ENCODE measurements around the gene PCF11.
A peak's percentile ranks its signal among the peaks of the same experiment; 100 is the strongest.

Gene PCF11, protein sequence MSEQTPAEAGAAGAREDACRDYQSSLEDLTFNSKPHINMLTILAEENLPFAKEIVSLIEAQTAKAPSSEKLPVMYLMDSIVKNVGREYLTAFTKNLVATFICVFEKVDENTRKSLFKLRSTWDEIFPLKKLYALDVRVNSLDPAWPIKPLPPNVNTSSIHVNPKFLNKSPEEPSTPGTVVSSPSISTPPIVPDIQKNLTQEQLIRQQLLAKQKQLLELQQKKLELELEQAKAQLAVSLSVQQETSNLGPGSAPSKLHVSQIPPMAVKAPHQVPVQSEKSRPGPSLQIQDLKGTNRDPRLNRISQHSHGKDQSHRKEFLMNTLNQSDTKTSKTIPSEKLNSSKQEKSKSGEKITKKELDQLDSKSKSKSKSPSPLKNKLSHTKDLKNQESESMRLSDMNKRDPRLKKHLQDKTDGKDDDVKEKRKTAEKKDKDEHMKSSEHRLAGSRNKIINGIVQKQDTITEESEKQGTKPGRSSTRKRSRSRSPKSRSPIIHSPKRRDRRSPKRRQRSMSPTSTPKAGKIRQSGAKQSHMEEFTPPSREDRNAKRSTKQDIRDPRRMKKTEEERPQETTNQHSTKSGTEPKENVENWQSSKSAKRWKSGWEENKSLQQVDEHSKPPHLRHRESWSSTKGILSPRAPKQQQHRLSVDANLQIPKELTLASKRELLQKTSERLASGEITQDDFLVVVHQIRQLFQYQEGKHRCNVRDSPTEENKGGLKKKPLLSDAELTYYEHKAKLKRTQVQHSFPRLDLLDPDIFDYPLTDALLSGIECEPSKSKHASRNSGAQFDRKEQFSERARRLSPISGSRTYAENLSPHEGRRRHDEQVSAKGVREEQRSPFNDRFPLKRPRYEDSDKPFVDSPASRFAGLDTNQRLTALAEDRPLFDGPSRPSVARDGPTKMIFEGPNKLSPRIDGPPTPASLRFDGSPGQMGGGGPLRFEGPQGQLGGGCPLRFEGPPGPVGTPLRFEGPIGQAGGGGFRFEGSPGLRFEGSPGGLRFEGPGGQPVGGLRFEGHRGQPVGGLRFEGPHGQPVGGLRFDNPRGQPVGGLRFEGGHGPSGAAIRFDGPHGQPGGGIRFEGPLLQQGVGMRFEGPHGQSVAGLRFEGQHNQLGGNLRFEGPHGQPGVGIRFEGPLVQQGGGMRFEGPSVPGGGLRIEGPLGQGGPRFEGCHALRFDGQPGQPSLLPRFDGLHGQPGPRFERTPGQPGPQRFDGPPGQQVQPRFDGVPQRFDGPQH (N-terminal part only)

DNA sequence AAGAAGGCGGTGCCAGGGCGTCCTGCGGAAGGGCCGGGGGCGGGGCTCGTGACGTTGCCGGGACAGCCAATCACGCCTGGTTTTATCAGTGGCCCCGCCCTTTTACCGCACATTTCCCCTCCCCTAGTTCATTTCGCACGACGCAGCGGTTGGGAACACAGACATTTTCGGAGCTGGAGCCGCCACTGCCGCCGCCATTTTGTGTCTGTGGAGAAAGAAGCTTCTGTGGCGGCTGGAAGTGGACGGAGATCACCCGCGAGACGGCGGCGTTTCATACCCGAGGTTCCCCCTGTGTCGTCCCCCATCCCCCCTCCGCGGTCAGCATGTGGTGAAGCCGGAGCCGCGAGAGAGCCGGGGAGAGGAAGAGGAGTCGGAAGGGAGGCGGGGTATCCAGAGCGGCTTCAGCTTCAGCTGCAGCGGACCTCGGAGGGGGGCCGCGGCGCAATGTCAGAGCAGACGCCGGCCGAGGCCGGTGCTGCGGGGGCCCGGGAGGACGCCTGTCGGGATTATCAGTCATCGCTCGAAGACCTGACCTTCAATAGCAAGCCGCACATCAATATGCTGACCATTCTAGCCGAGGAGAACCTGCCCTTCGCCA, at the start of gene PCF11:
Gene PCF11 (plus strand): TSS at position 136 of the 598 bp plus-strand sequence. CDS start 309 bp downstream, at position 445.
- Histone ChIP-seq H3K9me3 (no peaks in the 10 kb centered on the region), H3K4me3 (peak within 1 kb of the TSS; percentile 98), H3K36me3 (peaks cover 21% of the 10 kb centered on the region; the same call in 1 of the 2 replicates), H3K27ac (peak within 1 kb of the TSS; percentile 99), H3K9ac (peak within 1 kb of the TSS; percentile 100), H3K4me2 (peak within 1 kb of the TSS; percentile 89), H4K20me1 (peaks cover 48% of the 10 kb centered on the region), H3K4me1 (peaks cover 38% of the 10 kb centered on the region), H3K27me3 (no peaks in the 10 kb centered on the region)
- no peak for TF ChIP-seq Cebpa-rat (IDR thresholded peaks at IDR 0.05)

DNA sequence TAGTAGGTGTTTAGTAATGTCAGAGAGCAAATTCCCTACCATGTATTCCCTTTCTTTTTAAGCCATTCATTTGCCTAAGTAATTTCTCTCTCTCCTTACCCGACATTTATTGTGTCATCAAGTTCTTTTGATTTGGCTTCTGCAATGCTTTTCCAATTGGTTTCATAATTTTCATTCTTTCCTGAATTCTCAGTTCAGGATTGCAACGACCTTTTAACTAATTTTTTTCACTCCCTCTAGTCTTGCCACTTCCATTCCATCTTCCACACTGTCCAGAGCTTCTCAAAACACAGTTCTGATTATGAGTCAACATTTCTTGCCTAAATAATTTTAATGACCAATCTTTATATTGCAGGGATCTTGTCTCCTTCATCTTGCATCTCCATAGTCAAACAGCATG, 44.0 kb upstream of the PCF11 start:
- no peak overlapping the region for H3K27ac ChIP-seq
- H3K4me2 ChIP-seq = no peak overlapping the region
- H3K9me3 ChIP-seq = no peaks in the 10 kb centered on the region
- H3K9ac ChIP-seq = no peak overlapping the region
- peaks cover 10% of the 10 kb centered on the region for H3K4me1 ChIP-seq
- TF ChIP-seq Cebpa-rat (IDR thresholded peaks at IDR 0.05) = no peak
- no peaks in the 10 kb centered on the region for H4K20me1 ChIP-seq
- no peaks in the 10 kb centered on the region for H3K36me3 ChIP-seq
- no peak overlapping the region for H3K4me3 ChIP-seq
- no peaks in the 10 kb centered on the region for H3K27me3 ChIP-seq

DNA sequence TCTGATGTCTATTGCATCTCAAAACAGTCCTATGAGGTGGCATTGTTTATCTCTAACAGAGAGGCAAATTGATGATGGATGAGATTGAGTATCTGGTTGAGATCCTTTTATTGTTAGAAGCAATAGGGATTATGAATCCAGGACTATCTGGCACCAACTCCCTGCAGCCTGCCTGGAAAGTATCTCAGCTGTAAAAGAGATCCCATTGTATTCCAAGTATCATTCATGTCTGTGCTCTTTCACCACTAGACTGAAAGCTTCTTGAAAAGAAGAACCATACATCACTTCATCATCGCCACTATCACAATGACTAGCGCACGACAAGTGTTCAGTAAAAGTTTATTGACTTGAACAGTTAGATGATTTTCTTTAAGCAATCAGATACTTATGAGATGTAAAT, 41.9 kb upstream of the PCF11 start:
- peaks cover 10% of the 10 kb centered on the region for H3K4me1 ChIP-seq
- H4K20me1 ChIP-seq = no peaks in the 10 kb centered on the region
- no peak overlapping the region for H3K9ac ChIP-seq
- no peaks in the 10 kb centered on the region for H3K9me3 ChIP-seq
- no peak overlapping the region for H3K27ac ChIP-seq
- no peak overlapping the region for H3K4me2 ChIP-seq
- H3K27me3 ChIP-seq = no peaks in the 10 kb centered on the region
- no peak for TF ChIP-seq Cebpa-rat (IDR thresholded peaks at IDR 0.05)
- no peak overlapping the region for H3K4me3 ChIP-seq
- H3K36me3 ChIP-seq = no peaks in the 10 kb centered on the region

DNA sequence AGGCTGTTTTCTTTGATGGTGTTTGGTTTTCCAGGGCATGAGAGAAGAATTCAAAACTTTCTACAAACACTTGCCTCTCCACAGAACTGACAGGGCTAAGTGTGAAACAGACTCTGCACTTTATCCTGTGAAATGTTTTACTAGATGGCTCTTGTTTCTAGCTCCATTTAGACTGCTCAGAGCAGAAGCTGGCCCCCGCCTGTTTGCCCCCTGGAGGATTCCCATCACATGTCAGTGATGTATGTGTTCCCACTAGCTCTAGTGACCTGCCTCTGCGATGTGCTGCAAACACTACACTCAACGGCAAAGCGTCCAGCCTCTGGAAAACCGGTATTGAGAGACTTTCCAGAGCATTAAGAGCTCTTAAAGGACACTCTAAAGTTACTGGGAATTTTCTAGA, 41.4 kb upstream of the PCF11 start:
- H3K9me3 ChIP-seq = no peaks in the 10 kb centered on the region
- no peak overlapping the region for H3K9ac ChIP-seq
- no peak overlapping the region for H3K4me3 ChIP-seq
- H3K27ac ChIP-seq = no peak overlapping the region
- H3K36me3 ChIP-seq = no peaks in the 10 kb centered on the region
- no peaks in the 10 kb centered on the region for H4K20me1 ChIP-seq
- TF ChIP-seq Cebpa-rat (IDR thresholded peaks at IDR 0.05) = no peak
- peaks cover 10% of the 10 kb centered on the region for H3K4me1 ChIP-seq
- no peaks in the 10 kb centered on the region for H3K27me3 ChIP-seq
- H3K4me2 ChIP-seq = no peak overlapping the region

DNA sequence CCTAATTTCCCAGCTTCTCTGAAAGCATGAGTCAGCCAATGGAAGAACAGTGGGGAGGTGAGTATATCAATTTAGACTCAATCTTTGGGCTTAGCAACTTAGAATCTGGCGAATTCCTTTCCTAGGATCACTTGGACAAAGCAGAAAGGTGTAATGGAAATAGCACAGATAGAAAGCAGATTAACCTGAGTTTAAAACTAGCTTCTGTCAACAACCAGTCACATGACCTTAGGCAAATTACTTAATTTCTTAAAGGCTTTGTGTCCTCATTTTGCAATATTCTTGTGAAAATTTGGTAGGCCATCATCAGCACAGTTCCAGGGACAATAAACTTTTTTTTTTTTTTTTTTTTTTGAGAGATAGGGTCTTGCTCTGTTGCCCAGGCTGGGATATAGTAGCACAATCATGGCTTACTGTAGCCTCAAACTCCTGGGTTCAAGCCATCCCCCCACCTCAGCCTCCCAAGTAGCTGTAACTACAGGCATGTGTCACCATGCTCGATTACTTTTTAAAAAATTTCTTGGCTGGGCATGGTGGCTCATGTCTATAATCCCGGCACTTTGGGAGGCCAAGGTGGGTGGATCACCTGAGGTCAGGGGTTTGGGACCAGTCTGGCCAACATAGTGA, 40.8 kb upstream of the PCF11 start:
- TF ChIP-seq Cebpa-rat (IDR thresholded peaks at IDR 0.05) = no peak
- Histone ChIP-seq H3K27me3 (no peaks in the 10 kb centered on the region), H3K27ac (no peak overlapping the region), H3K4me3 (no peak overlapping the region), H3K4me1 (peaks cover 10% of the 10 kb centered on the region), H3K4me2 (peak overlapping the region; percentile 68; the same call in 1 of the 2 replicates), H3K9ac (no peak overlapping the region), H3K36me3 (no peaks in the 10 kb centered on the region), H4K20me1 (no peaks in the 10 kb centered on the region), H3K9me3 (no peaks in the 10 kb centered on the region)

DNA sequence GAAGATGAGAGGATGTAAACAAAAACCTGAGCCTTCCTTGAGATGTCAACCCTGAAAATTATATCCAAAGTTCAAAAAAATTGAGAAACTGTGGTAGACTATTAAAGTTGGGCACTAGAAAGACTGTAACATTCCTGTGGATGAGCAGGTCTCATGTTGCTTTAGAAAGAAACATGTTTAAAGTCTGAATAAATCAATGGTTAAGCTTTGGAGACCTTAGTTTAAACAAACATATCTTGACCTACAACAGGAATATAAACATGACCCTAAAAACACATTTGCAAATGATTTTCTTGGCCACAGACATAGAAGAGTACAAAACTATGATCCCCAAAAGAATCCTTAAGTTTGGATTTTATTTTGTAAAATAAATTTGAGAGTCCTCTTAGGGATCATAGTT, 38.1 kb upstream of the PCF11 start:
- Histone ChIP-seq H3K9ac (no peak overlapping the region), H3K27ac (no peak overlapping the region), H3K4me3 (no peak overlapping the region), H3K27me3 (no peaks in the 10 kb centered on the region), H4K20me1 (no peaks in the 10 kb centered on the region), H3K4me1 (peaks cover 10% of the 10 kb centered on the region), H3K9me3 (no peaks in the 10 kb centered on the region), H3K4me2 (no peak overlapping the region), H3K36me3 (no peaks in the 10 kb centered on the region)
- no peak for TF ChIP-seq Cebpa-rat (IDR thresholded peaks at IDR 0.05)

DNA sequence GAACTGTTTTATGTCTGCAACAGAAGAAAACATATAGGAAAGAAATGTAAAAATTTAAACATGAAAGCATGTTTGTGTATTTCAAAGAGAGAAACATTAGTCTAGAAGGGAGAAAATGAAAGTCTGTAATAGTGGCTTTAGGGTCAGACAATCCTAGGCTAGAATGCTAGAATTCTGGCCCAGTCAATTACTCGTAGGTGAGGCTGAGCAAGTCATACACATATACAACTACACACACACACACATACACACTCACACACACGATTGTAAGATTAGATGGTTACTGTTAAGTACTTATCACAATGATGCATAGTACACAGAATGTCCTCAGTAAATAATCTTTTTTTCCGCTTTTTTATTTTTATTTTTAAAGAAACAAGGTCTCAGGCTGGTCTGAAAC, 37.7 kb upstream of the PCF11 start:
- Histone ChIP-seq H3K27ac (no peak overlapping the region), H3K4me2 (no peak overlapping the region), H4K20me1 (no peaks in the 10 kb centered on the region), H3K9me3 (no peaks in the 10 kb centered on the region), H3K9ac (no peak overlapping the region), H3K36me3 (no peaks in the 10 kb centered on the region), H3K4me3 (no peak overlapping the region), H3K4me1 (peaks cover 10% of the 10 kb centered on the region), H3K27me3 (no peaks in the 10 kb centered on the region)
- no peak for TF ChIP-seq Cebpa-rat (IDR thresholded peaks at IDR 0.05)

DNA sequence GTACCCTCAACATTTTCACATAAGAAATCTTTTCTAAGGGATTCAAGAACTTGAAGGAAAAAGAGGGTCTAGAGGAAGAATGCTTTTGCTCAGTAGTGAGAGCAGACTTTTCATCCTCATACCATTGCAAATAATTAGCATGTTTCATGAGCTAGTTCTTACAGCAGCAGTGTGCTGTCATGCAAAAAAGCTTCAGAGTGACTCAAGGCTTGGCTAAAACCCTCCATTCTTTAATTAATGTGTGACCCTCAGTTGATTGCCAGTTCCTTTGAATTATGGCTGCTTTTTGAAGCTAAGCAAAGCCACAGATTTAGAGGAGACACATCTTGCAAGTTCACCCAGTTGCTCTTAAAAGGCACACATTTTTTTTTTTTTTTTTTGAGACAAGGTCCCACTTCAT, 36.6 kb upstream of the PCF11 start:
- H3K4me2 ChIP-seq = no peak overlapping the region
- no peaks in the 10 kb centered on the region for H3K27me3 ChIP-seq
- no peak overlapping the region for H3K9ac ChIP-seq
- no peaks in the 10 kb centered on the region for H3K36me3 ChIP-seq
- no peak overlapping the region for H3K4me3 ChIP-seq
- H3K4me1 ChIP-seq = peaks cover 12% of the 10 kb centered on the region
- H3K27ac ChIP-seq = no peak overlapping the region
- no peak for TF ChIP-seq Cebpa-rat (IDR thresholded peaks at IDR 0.05)
- H3K9me3 ChIP-seq = no peaks in the 10 kb centered on the region
- H4K20me1 ChIP-seq = no peaks in the 10 kb centered on the region

DNA sequence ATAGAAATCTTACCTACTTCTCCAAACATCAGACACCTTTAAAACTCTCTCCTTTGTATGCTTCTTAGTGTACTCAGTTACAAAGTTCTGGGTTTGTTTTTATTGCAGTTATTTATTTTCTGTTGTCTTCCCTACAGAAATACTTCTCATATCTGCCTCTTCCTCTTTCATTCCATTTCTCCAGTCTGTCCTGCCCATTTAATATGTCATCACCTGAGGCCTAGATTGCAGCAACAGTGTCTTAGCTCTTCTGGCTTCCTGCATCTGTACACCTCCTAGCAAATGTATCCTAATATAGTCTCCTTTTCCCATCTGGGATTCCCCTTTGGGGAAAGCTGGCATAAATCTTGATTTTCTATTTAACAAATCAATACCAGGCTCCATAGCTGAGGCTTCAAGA, 34.9 kb upstream of the PCF11 start:
- Histone ChIP-seq H3K4me3 (no peak overlapping the region), H3K4me1 (peaks cover 12% of the 10 kb centered on the region), H4K20me1 (no peaks in the 10 kb centered on the region), H3K4me2 (no peak overlapping the region), H3K27me3 (no peaks in the 10 kb centered on the region), H3K27ac (no peak overlapping the region), H3K36me3 (no peaks in the 10 kb centered on the region), H3K9me3 (no peaks in the 10 kb centered on the region), H3K9ac (no peak overlapping the region)
- TF ChIP-seq Cebpa-rat (IDR thresholded peaks at IDR 0.05) = no peak

Data from BLaER1 (cell line).